ENCODE measurements around the gene RNF112. TPM values are rescaled to one million over a fixed set of nuclear protein-coding genes. Genes with fewer than 3 reads are reported as not detected.
A peak's percentile ranks its signal among the peaks of the same experiment; 100 is the strongest.

Gene RNF112
- total RNA-seq, 2 donors from 2014 or later = 2.8 to 8.3 TPM

DNA sequence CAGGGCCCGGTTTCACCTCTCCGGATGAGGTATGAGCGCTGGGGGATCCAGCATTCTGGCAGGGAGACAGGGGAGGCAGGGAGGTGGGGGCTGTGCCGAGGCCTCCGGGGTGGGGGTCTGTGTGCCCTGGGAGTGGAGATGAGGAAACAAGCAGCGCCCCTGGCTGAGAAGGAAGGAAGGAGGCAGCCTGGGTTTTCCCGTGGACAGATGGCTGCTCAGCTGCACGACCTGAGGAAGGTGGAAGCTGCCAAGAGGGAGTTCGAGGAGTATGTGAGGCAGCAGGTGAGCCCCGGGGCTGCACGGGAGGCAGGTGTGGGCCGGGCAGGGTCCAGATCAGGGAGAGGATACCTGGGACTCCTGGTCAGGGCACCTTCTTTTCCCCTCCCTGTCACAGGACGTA, 4.3 kb downstream of the RNF112 start:
- peaks cover 0 to 13% of the 10 kb centered on the region in 2 donors for H3K4me1 ChIP-seq (ENCODE audit: control insufficient read depth in 1 of 2, low read depth in 2 of 2)
- no peak overlapping the region for H3K27ac ChIP-seq
- no peak for DNase-seq (ENCODE audit: low spot score)
- H3K27me3 ChIP-seq (replicated peaks; ENCODE audit: insufficient read depth) = no peaks in the 10 kb centered on the region
- H3K9me3 ChIP-seq = no peaks in the 10 kb centered on the region
- ATAC-seq (ENCODE audit: insufficient number of reproducible peaks, low FRiP score, low read depth) = no peak
- TF ChIP-seq, protein P1, sequence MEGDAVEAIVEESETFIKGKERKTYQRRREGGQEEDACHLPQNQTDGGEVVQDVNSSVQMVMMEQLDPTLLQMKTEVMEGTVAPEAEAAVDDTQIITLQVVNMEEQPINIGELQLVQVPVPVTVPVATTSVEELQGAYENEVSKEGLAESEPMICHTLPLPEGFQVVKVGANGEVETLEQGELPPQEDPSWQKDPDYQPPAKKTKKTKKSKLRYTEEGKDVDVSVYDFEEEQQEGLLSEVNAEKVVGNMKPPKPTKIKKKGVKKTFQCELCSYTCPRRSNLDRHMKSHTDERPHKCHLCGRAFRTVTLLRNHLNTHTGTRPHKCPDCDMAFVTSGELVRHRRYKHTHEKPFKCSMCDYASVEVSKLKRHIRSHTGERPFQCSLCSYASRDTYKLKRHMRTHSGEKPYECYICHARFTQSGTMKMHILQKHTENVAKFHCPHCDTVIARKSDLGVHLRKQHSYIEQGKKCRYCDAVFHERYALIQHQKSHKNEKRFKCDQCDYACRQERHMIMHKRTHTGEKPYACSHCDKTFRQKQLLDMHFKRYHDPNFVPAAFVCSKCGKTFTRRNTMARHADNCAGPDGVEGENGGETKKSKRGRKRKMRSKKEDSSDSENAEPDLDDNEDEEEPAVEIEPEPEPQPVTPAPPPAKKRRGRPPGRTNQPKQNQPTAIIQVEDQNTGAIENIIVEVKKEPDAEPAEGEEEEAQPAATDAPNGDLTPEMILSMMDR (IDR thresholded peaks at IDR 0.05) = no peak
- no peak overlapping the region for H3K4me3 ChIP-seq
- no peaks in the 10 kb centered on the region for H3K36me3 ChIP-seq

DNA sequence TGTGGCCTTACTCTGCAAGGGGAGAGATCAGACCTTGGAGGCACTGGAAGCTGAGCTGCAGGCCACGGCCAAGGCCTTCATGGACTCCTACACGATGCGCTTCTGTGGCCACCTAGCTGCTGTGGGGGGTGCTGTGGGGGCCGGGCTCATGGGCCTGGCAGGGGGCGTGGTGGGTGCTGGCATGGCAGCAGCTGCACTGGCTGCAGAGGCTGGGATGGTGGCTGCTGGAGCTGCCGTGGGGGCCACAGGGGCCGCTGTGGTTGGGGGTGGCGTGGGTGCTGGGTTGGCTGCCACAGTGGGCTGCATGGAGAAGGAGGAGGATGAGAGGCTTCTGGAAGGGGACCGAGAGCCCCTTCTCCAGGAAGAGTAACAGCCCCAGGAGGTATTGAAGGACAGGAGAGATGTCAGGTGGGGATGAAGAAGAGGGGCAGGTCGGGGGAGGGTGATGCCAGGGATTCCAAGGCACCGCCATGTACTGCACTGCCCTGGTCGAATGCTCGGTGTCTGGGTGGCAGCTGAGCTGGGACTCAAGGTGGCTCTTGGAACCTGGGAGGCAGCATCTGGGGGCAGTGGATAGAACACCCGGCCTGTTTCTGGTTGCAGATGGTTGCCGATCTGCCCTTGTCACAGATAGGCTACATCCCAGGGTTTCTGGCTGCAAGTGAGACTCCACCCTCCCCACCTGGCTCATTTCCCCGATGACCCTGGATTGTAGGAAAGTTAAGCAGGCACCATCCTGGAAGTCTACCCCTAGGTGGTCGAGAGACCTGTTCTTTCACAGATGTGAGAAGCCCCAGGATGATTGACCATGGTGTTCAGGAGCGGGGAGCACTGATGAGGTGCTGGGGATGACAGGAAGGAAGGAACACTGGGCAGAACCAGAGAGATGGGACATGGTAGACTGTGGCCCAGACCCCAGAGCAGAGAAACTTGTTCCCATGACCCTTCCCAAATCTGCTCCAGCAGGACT, 5.1 kb downstream of the RNF112 start:
- H3K9me3 ChIP-seq = no peaks in the 10 kb centered on the region
- H3K4me1 ChIP-seq (ENCODE audit: control insufficient read depth in 1 of 2, low read depth in 2 of 2) = peaks cover 0 to 7% of the 10 kb centered on the region in 2 donors
- TF ChIP-seq, protein P1 (IDR thresholded peaks at IDR 0.05) = no peak
- no peaks in the 10 kb centered on the region for H3K27me3 ChIP-seq (replicated peaks; ENCODE audit: insufficient read depth)
- DNase-seq (ENCODE audit: low spot score) (no peak), ATAC-seq (ENCODE audit: insufficient number of reproducible peaks, low FRiP score, low read depth) (no peak)
- no peaks in the 10 kb centered on the region for H3K36me3 ChIP-seq
- no peak overlapping the region for H3K4me3 ChIP-seq
- H3K27ac ChIP-seq = no peak overlapping the region

DNA sequence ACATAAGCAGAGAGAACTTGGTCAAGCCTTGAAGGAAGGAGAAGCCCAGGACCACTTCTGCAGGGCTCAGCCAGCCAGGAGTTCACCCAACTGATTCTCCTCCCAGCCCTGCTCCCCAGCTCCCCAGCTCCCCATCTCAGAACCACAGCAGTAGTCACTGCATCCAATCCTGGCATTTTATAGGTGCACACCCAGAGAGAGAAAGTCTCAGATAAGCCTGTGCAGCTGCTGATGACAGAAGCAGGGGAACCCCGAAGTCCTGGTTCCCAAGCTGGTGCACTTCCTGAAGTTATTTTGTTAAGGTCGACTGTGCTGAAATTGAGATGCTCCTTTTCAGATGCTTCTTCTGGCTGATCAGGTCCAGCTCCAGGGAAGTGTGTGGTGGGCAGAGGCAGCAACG, 6.6 kb downstream of the RNF112 start:
- ATAC-seq (ENCODE audit: insufficient number of reproducible peaks, low FRiP score, low read depth) (no peak), DNase-seq (ENCODE audit: low spot score) (no peak)
- no peaks in the 10 kb centered on the region for H3K9me3 ChIP-seq
- H3K36me3 ChIP-seq = no peaks in the 10 kb centered on the region
- peak overlapping the region in 1 of 2 donors; percentile 9 for H3K27ac ChIP-seq
- H3K4me3 ChIP-seq = no peak overlapping the region
- no peaks in the 10 kb centered on the region for H3K4me1 ChIP-seq (ENCODE audit: control insufficient read depth in 1 of 2, low read depth in 2 of 2)
- TF ChIP-seq, protein P1 (IDR thresholded peaks at IDR 0.05) = no peak
- no peaks in the 10 kb centered on the region for H3K27me3 ChIP-seq (replicated peaks; ENCODE audit: insufficient read depth)

DNA sequence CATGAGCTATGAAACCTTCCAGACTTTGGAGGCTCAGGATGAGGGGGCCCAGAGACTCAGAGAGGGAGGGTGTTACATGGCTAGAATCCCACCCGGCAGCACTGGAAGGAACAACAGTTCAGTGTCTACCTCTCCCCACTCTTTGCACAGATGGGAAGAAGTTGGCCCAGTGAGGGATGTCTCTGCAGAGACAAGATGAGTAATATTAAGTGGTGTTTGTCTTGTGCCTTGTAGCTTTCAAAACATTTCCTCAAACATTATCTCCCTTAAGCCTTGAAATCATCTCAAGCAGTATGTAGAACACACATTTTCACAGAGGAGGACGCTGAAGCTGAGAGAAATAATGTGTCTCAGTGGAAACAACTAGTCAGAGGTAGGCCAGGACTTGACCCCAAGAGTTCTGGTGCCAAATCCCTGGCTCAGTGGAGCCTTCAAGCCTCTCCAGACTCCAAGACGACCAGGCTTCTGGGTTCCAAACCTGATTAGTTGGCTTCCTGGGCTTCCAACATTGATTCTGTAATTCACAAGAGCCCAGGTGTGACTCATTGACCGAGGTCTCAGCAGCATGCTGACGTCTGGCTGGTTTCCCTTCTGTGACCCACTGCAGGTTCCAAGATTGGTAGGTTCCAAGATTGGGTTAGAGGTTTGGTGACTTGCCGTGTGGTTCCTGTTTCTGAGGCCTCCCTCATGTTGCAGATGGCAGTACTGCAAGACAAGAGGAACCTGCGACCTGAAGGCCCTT, 7.4 kb downstream of the RNF112 start:
- no peak for DNase-seq (ENCODE audit: low spot score)
- Histone ChIP-seq H3K36me3 (no peaks in the 10 kb centered on the region), H3K4me3 (no peak overlapping the region), H3K9me3 (no peaks in the 10 kb centered on the region), H3K27ac (peak overlapping the region in 1 of 2 donors; percentile 9), H3K4me1 (ENCODE audit: control insufficient read depth in 1 of 2, low read depth in 2 of 2) (no peaks in the 10 kb centered on the region), H3K27me3 (replicated peaks; ENCODE audit: insufficient read depth) (no peaks in the 10 kb centered on the region)
- TF ChIP-seq, protein P1 (IDR thresholded peaks at IDR 0.05) = no peak
- peak; percentile 61 for ATAC-seq (ENCODE audit: insufficient number of reproducible peaks, low FRiP score, low read depth)

DNA sequence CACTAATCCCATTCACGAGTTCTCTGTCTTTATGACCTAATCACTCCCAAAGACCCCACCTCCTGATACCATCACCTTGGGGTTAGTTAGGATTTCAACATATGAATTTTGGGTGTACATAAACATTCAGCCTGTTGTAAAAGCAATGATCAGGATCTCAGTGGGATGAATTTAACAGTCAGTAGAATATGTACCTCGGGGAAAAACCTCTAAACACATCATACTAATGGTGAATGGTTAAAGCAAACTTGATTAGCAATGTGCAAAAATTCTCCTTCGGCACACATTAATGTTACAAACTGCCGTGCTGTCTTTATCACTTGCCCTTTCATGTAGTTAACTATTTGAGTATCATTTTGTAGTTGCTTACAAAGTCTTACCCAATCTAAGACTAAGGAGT, 10.2 kb downstream of the RNF112 start:
- TF ChIP-seq, protein P1 (IDR thresholded peaks at IDR 0.05) = no peak
- Histone ChIP-seq H3K4me3 (no peak overlapping the region), H3K27me3 (replicated peaks; ENCODE audit: insufficient read depth) (no peaks in the 10 kb centered on the region), H3K36me3 (no peaks in the 10 kb centered on the region), H3K27ac (no peak overlapping the region), H3K9me3 (no peaks in the 10 kb centered on the region), H3K4me1 (ENCODE audit: control insufficient read depth in 1 of 2, low read depth in 2 of 2) (no peaks in the 10 kb centered on the region)
- DNase-seq (ENCODE audit: low spot score) (no peak), ATAC-seq (ENCODE audit: insufficient number of reproducible peaks, low FRiP score, low read depth) (no peak)
